A549 (cell line): Measurements from ENCODE around the gene ASTL. TPM values are rescaled to one million over a fixed set of nuclear protein-coding genes. Genes with fewer than 3 reads are reported as not detected.

Source experiments
- ATAC-seq, 2 experiments: fragments of 200-7000 bp in 1 of 2; fragments of >200 bp in 1 of 2; cut with Nextera tagmentation in 1 of 2; cut with Tn5 transposase in 1 of 2; 3 replicates each; pipeline versions ENCODE4 v1.8.0 to v1.9.1; 2018 to 2020; ENCODE audit warnings: mild to moderate bottlenecking in 1 of 2, moderate library complexity in 1 of 2
- CTCF ChIA-PET: fragments of 300-600 bp; sonication (Branson Sonifier 250); formaldehyde crosslinking; extraction: SDS; loops from one replicate; lab custom pipeline; 2021; ENCODE audit warnings: antibody characterized with exemption, inconsistent platforms; lab: Yijun Ruan, JAX
- POLR2A ChIA-PET: fragments of 350-600 bp; formaldehyde crosslinking; extraction: SDS; loops from one replicate; lab custom pipeline; 2021; ENCODE audit warnings: antibody characterized with exemption, inconsistent platforms; lab: Yijun Ruan, JAX
- DNase-seq, 2 experiments: peaks; one replicate each; pipeline versions ENCODE4 v3.0.0 to v3.0.0-alpha.2; 2011 to 2016; ENCODE audit warnings: low read depth in 1 of 2, low spot score in 1 of 2
- FAIRE-seq: peaks from 2 replicates; lab custom pipeline; 2011; peaks lifted over from hg19 to GRCh38; lab: Jason Lieb, UNC
- H3K27ac ChIP-seq, 2 experiments: fragments of >200 bp; sonication (Bioruptor Twin); formaldehyde crosslinking; 3 replicates each; pipeline ENCODE4 v1.5.1; 2016 to 2017
- H3K4me1 ChIP-seq: fragments of >200 bp; sonication (Bioruptor Twin); formaldehyde crosslinking; 3 replicates; pipeline ENCODE4 v1.6.1; 2016
- H3K4me2 ChIP-seq: fragments of >200 bp; sonication (Bioruptor Twin); formaldehyde crosslinking; 3 replicates; pipeline ENCODE4 v1.6.1; 2016
- H3K4me3 ChIP-seq: fragments of >200 bp; sonication (Bioruptor Twin); formaldehyde crosslinking; 3 replicates; pipeline ENCODE4 v1.5.1; 2016
- H3K9me3 ChIP-seq: fragments of >200 bp; sonication (Bioruptor Twin); formaldehyde crosslinking; 3 replicates; pipeline ENCODE4 v1.6.1; 2016
- CBX8 ChIP-seq: fragments of 200-600 bp; sonication (generic); IDR thresholded peaks from 2 replicates; pipeline ENCODE4 v1.6.1; 2016
- EHF ChIP-seq: fragments of 250-450 bp; sonication (Bioruptor Pico); IDR thresholded peaks from 2 replicates; pipeline ENCODE4 v1.5.0; 2020; ENCODE audit warnings: mild to moderate bottlenecking
- ESRRA ChIP-seq: fragments of 150-350 bp; IDR thresholded peaks from 2 replicates; pipeline ENCODE4 v1.6.1; 2014; ENCODE audit warnings: mild to moderate bottlenecking, low read length, borderline replicate concordance
- FOXS1 ChIP-seq: fragments of 250-450 bp; sonication (Bioruptor Pico); IDR thresholded peaks from 2 replicates; pipeline ENCODE4 v1.5.0; 2020; ENCODE audit warnings: mild to moderate bottlenecking, moderate library complexity
- GATA3 ChIP-seq: IDR thresholded peaks from 2 replicates; pipeline ENCODE4 v1.6.1; 2012; ENCODE audit warnings: borderline replicate concordance
- HEYL ChIP-seq: fragments of 250-450 bp; sonication (Bioruptor Pico); IDR thresholded peaks from 2 replicates; pipeline ENCODE4 v1.8.0; 2021; ENCODE audit warnings: mild to moderate bottlenecking, moderate library complexity
- HOXA7 ChIP-seq: fragments of 250-450 bp; sonication (Bioruptor Pico); IDR thresholded peaks from 2 replicates; pipeline ENCODE4 v1.5.0; 2020; ENCODE audit warnings: mild to moderate bottlenecking, moderate library complexity
- HOXB13 ChIP-seq: fragments of 250-450 bp; sonication (Bioruptor Pico); IDR thresholded peaks from 2 replicates; pipeline ENCODE4 v1.5.0; 2020; ENCODE audit warnings: low read depth, mild to moderate bottlenecking, moderate library complexity
- HOXB5 ChIP-seq: fragments of 250-450 bp; sonication (Bioruptor Pico); IDR thresholded peaks from 2 replicates; pipeline ENCODE4 v1.5.0; 2020; ENCODE audit warnings: mild to moderate bottlenecking, moderate library complexity
- MAFK ChIP-seq: fragments of 450-650 bp; IDR thresholded peaks from 2 replicates; pipeline ENCODE4 v1.6.1; 2014; ENCODE audit not compliant: partially characterized antibody
- MAZ ChIP-seq: fragments of 150-350 bp; IDR thresholded peaks from 2 replicates; pipeline ENCODE4 v1.6.1; 2014; ENCODE audit warnings: antibody characterized with exemption, low read depth, low read length, borderline replicate concordance
- RAD21 ChIP-seq, 2 experiments: fragments of >200 bp in 1 of 2; sonication (Bioruptor Twin) in 1 of 2; formaldehyde crosslinking in 1 of 2; IDR thresholded peaks in 1 of 2; conservative IDR thresholded peaks in 1 of 2; 2 replicates in 1 of 2; 3 replicates in 1 of 2; pipeline ENCODE4 v1.6.1; 2012 to 2018; ENCODE audit warnings: inconsistent platforms in 1 of 2
- RCOR1 ChIP-seq: fragments of 150-350 bp; IDR thresholded peaks from 2 replicates; pipeline ENCODE4 v1.6.1; 2014; ENCODE audit warnings: antibody characterized with exemption, low read length, low read depth
- RNF2 ChIP-seq: fragments of 200-600 bp; sonication (generic); IDR thresholded peaks from 2 replicates; pipeline ENCODE4 v1.6.1; 2016; ENCODE audit warnings: low read depth, mild to moderate bottlenecking, antibody characterized with exemption, moderate library complexity, borderline replicate concordance
- SREBF2 ChIP-seq: fragments of 450-650 bp; IDR thresholded peaks from 2 replicates; pipeline ENCODE4 v1.6.1; 2014; ENCODE audit warnings: mild to moderate bottlenecking, moderate library complexity
- ZNF302 ChIP-seq: fragments of 250-450 bp; sonication (Bioruptor Pico); IDR thresholded peaks from 2 replicates; pipeline ENCODE4 v1.9.0; 2021; ENCODE audit warnings: inconsistent platforms, mild to moderate bottlenecking, moderate library complexity
- WGBS: methylation state at CpG from one replicate; pipeline ENCODE4 v1.1.6; 2017; ENCODE audit errors: missing lambda C conversion rate; 5-methylcytosine and 5-hydroxymethylcytosine counted together
- polyA plus RNA-seq, 4 experiments: library from polyadenylated mRNA; depleted of rRNA in 3 of 4; stranded (reverse); fragments of >200 nt; fragmentation: RNase III in 1 of 4; extraction: RNeasy Plus Mini Kit Qiagen cat#74134 plus additional on column Dnase treatment in 1 of 4; gene quantifications; 2 replicates in 3 of 4; 3 replicates in 1 of 4; pipeline ENCODE4 v1.2.3, GENCODE V29; 2011 to 2017
- TF ChIP-seq, protein P1 (sequence below): fragments of 250-450 bp; sonication (Bioruptor Pico); IDR thresholded peaks from 2 replicates; pipeline ENCODE4 v1.5.0; 2020; ENCODE audit warnings: low read depth, mild to moderate bottlenecking, moderate library complexity
- TF ChIP-seq, protein P2 (sequence below): fragments of 150-350 bp; IDR thresholded peaks from 2 replicates; pipeline ENCODE4 v1.6.1; 2014; ENCODE audit warnings: low read depth, mild to moderate bottlenecking, low read length
- TF ChIP-seq, protein P3 (sequence below): fragments of 450-650 bp; IDR thresholded peaks from 2 replicates; pipeline ENCODE4 v1.6.1; 2014; ENCODE audit warnings: antibody characterized with exemption
- TF ChIP-seq, protein P4 (sequence below): IDR thresholded peaks from 2 replicates; pipeline ENCODE4 v1.6.1; 2012
- TF ChIP-seq, protein P5 (sequence below): IDR thresholded peaks from 2 replicates; pipeline ENCODE4 v1.6.1; 2012
- TF ChIP-seq, protein P6 (sequence below): fragments of >200 bp; sonication (Bioruptor Twin); formaldehyde crosslinking; IDR thresholded peaks from 2 replicates; pipeline ENCODE4 v1.6.1; 2016

The ASTL gene
- polyA plus RNA-seq, 2 of the 4 experiments (the other 2 are of a cell fraction): not detected

DNA sequence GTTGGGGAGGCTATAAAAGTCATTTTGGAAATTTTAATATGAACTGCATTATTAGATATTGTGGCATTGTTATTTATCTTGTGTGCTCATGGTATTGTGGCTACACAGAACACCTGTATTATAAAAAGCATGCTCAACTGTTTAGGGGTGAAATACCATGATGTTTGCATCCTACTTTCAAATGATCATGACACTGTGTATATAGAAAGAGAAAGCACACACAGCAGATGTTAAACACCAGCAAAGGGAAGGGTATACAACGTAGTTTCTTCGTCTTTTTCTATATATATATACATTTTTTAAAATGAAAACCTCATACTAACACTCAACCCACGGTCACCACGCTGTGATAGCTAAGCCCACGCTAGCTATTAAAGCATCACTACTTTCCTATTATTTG, 43.2 kb upstream of the ASTL start:
- FAIRE-seq (no peak), DNase-seq (no peak), ATAC-seq (no peak)
- Histone ChIP-seq H3K27ac (no peak overlapping the region), H3K9me3 (no peaks in the 10 kb centered on the region), H3K4me2 (no peak overlapping the region), H3K4me3 (no peak overlapping the region), H3K4me1 (no peaks in the 10 kb centered on the region)
- POLR2A ChIA-PET: no interaction called here
- CTCF ChIA-PET: interaction anchor here (1.3 to 1.9 kb wide), 3 partner anchors 65 to 159 kb away, joined by 3 to 9 read pairs (median 4); no protein-coding TSS in a partner anchor
- WGBS: 76% methylated on average over 5 of the region's 5 CpGs
- TF ChIP-seq FOXS1: no peak
- TF ChIP-seq MAFK: no peak

DNA sequence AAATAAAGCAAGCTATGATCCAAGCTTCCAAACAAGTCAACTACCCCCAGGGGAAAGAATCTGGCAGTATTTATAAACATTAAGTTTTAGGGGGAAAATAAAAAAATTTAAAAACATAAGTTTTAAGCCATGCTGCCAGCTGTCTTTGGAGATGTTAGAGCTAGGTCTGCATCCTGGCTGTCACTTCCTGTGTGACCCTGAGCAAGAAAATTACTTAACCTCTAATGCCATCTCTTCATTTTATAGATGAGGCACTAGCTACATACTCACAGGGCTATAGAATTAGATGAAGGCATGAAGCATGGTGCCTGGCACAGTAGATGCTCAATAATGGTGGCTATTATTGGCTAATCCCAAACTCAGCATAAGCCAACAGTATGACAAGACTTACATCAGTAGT, 42.2 kb upstream of the ASTL start:
- POLR2A ChIA-PET: no interaction called here
- no peak for FAIRE-seq

DNA sequence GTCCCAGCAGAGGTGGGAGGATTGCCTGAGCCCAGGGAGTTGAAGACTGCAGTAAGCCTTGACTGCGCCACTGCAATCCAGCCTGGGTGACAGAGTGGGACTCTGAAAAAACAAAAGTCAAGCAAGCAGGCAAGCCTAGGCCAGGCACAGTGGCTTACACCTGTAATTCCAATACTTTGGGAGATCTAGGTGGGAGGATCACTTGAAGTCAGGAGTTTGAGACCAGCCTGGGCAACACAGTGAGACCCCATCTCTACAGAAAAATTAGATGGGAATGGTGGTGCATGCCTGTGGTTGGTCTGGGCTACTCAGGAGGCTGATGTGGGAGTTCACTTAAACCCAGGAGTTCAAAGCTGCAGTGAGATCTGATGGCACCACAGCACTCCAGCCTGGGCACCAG, 41.7 kb upstream of the ASTL start:
- Histone ChIP-seq H3K27ac (no peak overlapping the region), H3K9me3 (no peaks in the 10 kb centered on the region), H3K4me2 (no peak overlapping the region), H3K4me1 (no peaks in the 10 kb centered on the region), H3K4me3 (no peak overlapping the region)
- CTCF ChIA-PET: interaction anchor here (1.0 to 1.9 kb wide), 4 partner anchors 11 to 157 kb away, joined by 3 to 9 read pairs (median 4); no protein-coding TSS in a partner anchor
- no peak for ATAC-seq
- TF ChIP-seq RAD21 (conservative IDR thresholded peaks at IDR 0.05 in 1 of 2, IDR thresholded peaks at IDR 0.05 in 1 of 2) (no peak), HOXB13 (no peak), RCOR1 (no peak), ZNF302 (CRISPR knock-in tag) (no peak), HEYL (CRISPR knock-in tag) (no peak), RNF2 (no peak), HOXA7 (CRISPR knock-in tag) (no peak), ESRRA (no peak), CBX8 (no peak), HOXB5 (CRISPR knock-in tag) (no peak), EHF (no peak), MAZ (no peak), GATA3 (no peak)
- TF ChIP-seq, protein P1, sequence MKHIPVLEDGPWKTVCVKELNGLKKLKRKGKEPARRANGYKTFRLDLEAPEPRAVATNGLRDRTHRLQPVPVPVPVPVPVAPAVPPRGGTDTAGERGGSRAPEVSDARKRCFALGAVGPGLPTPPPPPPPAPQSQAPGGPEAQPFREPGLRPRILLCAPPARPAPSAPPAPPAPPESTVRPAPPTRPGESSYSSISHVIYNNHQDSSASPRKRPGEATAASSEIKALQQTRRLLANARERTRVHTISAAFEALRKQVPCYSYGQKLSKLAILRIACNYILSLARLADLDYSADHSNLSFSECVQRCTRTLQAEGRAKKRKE (CRISPR knock-in tag): no peak
- TF ChIP-seq, protein P2, sequence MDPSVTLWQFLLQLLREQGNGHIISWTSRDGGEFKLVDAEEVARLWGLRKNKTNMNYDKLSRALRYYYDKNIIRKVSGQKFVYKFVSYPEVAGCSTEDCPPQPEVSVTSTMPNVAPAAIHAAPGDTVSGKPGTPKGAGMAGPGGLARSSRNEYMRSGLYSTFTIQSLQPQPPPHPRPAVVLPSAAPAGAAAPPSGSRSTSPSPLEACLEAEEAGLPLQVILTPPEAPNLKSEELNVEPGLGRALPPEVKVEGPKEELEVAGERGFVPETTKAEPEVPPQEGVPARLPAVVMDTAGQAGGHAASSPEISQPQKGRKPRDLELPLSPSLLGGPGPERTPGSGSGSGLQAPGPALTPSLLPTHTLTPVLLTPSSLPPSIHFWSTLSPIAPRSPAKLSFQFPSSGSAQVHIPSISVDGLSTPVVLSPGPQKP: no peak
- TF ChIP-seq, protein P3, sequence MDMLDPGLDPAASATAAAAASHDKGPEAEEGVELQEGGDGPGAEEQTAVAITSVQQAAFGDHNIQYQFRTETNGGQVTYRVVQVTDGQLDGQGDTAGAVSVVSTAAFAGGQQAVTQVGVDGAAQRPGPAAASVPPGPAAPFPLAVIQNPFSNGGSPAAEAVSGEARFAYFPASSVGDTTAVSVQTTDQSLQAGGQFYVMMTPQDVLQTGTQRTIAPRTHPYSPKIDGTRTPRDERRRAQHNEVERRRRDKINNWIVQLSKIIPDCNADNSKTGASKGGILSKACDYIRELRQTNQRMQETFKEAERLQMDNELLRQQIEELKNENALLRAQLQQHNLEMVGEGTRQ: no peak
- TF ChIP-seq, protein P4, sequence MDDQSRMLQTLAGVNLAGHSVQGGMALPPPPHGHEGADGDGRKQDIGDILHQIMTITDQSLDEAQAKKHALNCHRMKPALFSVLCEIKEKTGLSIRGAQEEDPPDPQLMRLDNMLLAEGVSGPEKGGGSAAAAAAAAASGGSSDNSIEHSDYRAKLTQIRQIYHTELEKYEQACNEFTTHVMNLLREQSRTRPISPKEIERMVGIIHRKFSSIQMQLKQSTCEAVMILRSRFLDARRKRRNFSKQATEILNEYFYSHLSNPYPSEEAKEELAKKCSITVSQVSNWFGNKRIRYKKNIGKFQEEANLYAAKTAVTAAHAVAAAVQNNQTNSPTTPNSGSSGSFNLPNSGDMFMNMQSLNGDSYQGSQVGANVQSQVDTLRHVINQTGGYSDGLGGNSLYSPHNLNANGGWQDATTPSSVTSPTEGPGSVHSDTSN: no peak
- TF ChIP-seq, protein P5, sequence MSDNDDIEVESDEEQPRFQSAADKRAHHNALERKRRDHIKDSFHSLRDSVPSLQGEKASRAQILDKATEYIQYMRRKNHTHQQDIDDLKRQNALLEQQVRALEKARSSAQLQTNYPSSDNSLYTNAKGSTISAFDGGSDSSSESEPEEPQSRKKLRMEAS: no peak
- no peak for DNase-seq
- FAIRE-seq: no peak
- 100% methylated on average over 1 of the region's 1 CpG for WGBS
- POLR2A ChIA-PET: no interaction called here

More for the DNA sequence above, 42.2 kb upstream of the ASTL start:
- H3K4me3 ChIP-seq: no peak overlapping the region
- no peak for ATAC-seq
- DNase-seq: no peak
- no peak overlapping the region for H3K4me2 ChIP-seq
- H3K4me1 ChIP-seq: no peaks in the 10 kb centered on the region
- CTCF ChIA-PET: interaction anchor here (1.0 to 1.9 kb wide), 4 partner anchors 10 to 158 kb away, joined by 3 to 9 read pairs (median 4); no protein-coding TSS in a partner anchor
- TF ChIP-seq, protein P6, sequence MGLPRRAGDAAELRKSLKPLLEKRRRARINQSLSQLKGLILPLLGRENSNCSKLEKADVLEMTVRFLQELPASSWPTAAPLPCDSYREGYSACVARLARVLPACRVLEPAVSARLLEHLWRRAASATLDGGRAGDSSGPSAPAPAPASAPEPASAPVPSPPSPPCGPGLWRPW: no peak
- no peak for TF ChIP-seq SREBF2
- TF ChIP-seq, all 56 proteins: peak for 0
- no peaks in the 10 kb centered on the region for H3K9me3 ChIP-seq
- H3K27ac ChIP-seq: no peak overlapping the region
